HepG2 (cell line): ENCODE results near the gene ZNF414. TPM values are rescaled to one million over a fixed set of nuclear protein-coding genes. Genes with fewer than 3 reads are reported as not detected.

Experiments
- ADNP ChIP-seq: sonication (generic); formaldehyde crosslinking; IDR thresholded peaks from 2 replicates; pipeline ENCODE4 v1.4.0; 2020; ENCODE audit warnings: missing genetic modification reagents
- CHD4 ChIP-seq: fragments of 200-600 bp; sonication (generic); IDR thresholded peaks from 2 replicates; pipeline ENCODE4 v1.7.0; 2017; ENCODE audit warnings: mild to moderate bottlenecking, low read length, borderline replicate concordance
- DNMT3B ChIP-seq: conservative IDR thresholded peaks from 2 replicates; pipeline ENCODE4 v1.6.1; 2016; ENCODE audit warnings: missing biosample characterization, control low read depth
- IRX3 ChIP-seq: sonication (generic); formaldehyde crosslinking; IDR thresholded peaks from 2 replicates; pipeline ENCODE4 v1.8.1; 2023; ENCODE audit warnings: mild to moderate bottlenecking, low read depth, missing genetic modification reagents, borderline replicate concordance
- KAT7 ChIP-seq: IDR thresholded peaks from 2 replicates; pipeline ENCODE4 v1.6.1; 2018; ENCODE audit warnings: borderline replicate concordance, missing compliant biosample characterization
- SP4 ChIP-seq: sonication (generic); formaldehyde crosslinking; IDR thresholded peaks from 2 replicates; pipeline ENCODE4 v1.8.1; 2023; ENCODE audit warnings: mild to moderate bottlenecking, missing genetic modification reagents
- SRSF4 ChIP-seq: fragments of 200-400 bp; formaldehyde crosslinking; IDR thresholded peaks from one replicate; pipeline ENCODE4 v1.6.1; 2018; ENCODE audit warnings: mild to moderate bottlenecking, low read depth, low read length, moderate library complexity; ENCODE audit not compliant: poor library complexity, severe bottlenecking
- ZBTB21 ChIP-seq: sonication (generic); formaldehyde crosslinking; IDR thresholded peaks from 2 replicates; pipeline ENCODE4 v1.4.0; 2020; ENCODE audit warnings: missing genetic modification reagents
- ZNF510 ChIP-seq: sonication (generic); formaldehyde crosslinking; IDR thresholded peaks from 2 replicates; pipeline ENCODE4 v1.4.0; 2020; ENCODE audit warnings: low read depth, mild to moderate bottlenecking, missing genetic modification reagents
- ZNF746 ChIP-seq: sonication (generic); formaldehyde crosslinking; IDR thresholded peaks from 2 replicates; pipeline ENCODE4 v1.8.0; 2022; ENCODE audit warnings: mild to moderate bottlenecking, missing genetic modification reagents
- ZNF782 ChIP-seq: sonication (generic); formaldehyde crosslinking; IDR thresholded peaks from 2 replicates; pipeline ENCODE4 v1.4.0; 2020; ENCODE audit warnings: missing genetic modification reagents, mild to moderate bottlenecking, borderline replicate concordance
- polyA plus RNA-seq, 8 experiments: library from polyadenylated mRNA; depleted of rRNA in 3 of 8; stranded (reverse) in 7 of 8; unstranded in 1 of 8; fragments of >200 nt; fragmentation: Illumina TruSeq in 4 of 8; extraction: Trizol in 4 of 8; gene quantifications; 2 replicates each; pipeline versions ENCODE4 v1.2.1 to v1.2.3, GENCODE V29; 2011 to 2016; ENCODE audit warnings: low read depth in 4 of 8, missing spikeins in 1 of 8, mixed read lengths in 1 of 8; ENCODE audit not compliant: insufficient read depth in 1 of 8
- total RNA-seq, 5 experiments: library from RNA; depleted of rRNA; stranded (reverse); fragments of >200 nt; fragmentation: Illumina TruSeq; extraction: Trizol; gene quantifications; 2 replicates each; pipeline ENCODE4 v1.2.3, GENCODE V29; 2016; ENCODE audit warnings: low read depth in 1 of 5
- TF ChIP-seq, protein P1 (sequence below): sonication (generic); formaldehyde crosslinking; IDR thresholded peaks from 2 replicates; pipeline ENCODE4 v1.8.0; 2022; ENCODE audit warnings: missing genetic modification reagents, mild to moderate bottlenecking, borderline replicate concordance
- TF ChIP-seq, protein P2 (sequence below): sonication (generic); formaldehyde crosslinking; IDR thresholded peaks from 2 replicates; pipeline ENCODE4 v1.5.0; 2020; ENCODE audit warnings: mild to moderate bottlenecking, missing genetic modification reagents
- TF ChIP-seq, protein P3 (sequence below): sonication (generic); formaldehyde crosslinking; IDR thresholded peaks from 2 replicates; pipeline ENCODE4 v1.9.0; 2021; ENCODE audit warnings: missing genetic modification reagents, borderline replicate concordance
- TF ChIP-seq, protein P4 (sequence below): sonication (generic); formaldehyde crosslinking; IDR thresholded peaks from 2 replicates; pipeline ENCODE4 v1.5.0; 2020; ENCODE audit warnings: mild to moderate bottlenecking, missing genetic modification reagents

ZNF414 gene
- total and polyA plus RNA-seq, 2 of the 13 experiments (the other 11 are each of a cell fraction or from before 2014, with no cell fraction given): 2.5 to 4.0 TPM

DNA sequence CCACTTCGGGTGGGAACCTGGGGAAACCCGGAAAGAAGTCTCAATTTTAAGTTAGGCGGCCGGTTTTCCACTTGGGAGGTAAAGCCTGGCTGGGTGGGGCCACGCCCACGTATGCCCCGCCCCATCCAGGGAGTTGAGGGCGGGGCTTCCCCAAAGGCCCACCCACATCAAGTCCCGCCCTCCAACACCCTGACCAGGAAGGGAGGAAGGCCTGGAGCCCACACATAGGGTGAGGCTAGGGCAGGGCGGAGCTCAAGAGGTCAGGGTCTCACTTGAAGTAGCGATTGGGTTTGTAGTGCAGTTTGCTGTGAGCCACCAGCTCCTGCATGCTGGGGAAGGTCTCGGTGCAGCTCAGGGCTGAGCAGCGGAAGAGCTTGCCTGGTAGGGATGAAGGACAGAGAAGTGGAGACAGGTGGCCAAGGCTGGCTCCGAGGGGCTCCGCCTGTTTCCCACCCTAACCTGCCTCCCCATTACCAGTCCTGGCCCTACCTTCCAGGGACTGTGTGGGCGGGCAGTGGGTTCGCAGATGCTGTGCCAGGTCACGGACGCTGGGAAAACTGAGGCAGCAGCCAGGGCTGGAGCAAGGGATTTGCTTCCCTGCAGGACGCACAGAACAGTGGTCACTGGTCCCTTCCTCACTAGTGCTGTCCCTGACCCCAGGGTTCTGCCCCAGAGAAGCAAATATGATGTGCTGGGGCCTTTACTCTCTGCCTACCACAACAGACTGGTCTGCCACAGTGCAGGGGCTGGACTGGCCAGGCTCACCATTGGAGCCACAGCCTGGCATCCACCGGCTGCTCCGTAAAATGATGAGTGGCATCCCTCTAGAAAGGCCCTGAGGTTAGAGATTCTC is 1.6 kb downstream of the ZNF414 start (continued):
- TF ChIP-seq DNMT3B (CRISPR knock-in tag): no peak
- no peak for TF ChIP-seq SRSF4
- TF ChIP-seq, protein P1, sequence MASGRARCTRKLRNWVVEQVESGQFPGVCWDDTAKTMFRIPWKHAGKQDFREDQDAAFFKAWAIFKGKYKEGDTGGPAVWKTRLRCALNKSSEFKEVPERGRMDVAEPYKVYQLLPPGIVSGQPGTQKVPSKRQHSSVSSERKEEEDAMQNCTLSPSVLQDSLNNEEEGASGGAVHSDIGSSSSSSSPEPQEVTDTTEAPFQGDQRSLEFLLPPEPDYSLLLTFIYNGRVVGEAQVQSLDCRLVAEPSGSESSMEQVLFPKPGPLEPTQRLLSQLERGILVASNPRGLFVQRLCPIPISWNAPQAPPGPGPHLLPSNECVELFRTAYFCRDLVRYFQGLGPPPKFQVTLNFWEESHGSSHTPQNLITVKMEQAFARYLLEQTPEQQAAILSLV (CRISPR knock-in tag): no peak
- TF ChIP-seq ZNF510: no peak
- TF ChIP-seq, protein P2, sequence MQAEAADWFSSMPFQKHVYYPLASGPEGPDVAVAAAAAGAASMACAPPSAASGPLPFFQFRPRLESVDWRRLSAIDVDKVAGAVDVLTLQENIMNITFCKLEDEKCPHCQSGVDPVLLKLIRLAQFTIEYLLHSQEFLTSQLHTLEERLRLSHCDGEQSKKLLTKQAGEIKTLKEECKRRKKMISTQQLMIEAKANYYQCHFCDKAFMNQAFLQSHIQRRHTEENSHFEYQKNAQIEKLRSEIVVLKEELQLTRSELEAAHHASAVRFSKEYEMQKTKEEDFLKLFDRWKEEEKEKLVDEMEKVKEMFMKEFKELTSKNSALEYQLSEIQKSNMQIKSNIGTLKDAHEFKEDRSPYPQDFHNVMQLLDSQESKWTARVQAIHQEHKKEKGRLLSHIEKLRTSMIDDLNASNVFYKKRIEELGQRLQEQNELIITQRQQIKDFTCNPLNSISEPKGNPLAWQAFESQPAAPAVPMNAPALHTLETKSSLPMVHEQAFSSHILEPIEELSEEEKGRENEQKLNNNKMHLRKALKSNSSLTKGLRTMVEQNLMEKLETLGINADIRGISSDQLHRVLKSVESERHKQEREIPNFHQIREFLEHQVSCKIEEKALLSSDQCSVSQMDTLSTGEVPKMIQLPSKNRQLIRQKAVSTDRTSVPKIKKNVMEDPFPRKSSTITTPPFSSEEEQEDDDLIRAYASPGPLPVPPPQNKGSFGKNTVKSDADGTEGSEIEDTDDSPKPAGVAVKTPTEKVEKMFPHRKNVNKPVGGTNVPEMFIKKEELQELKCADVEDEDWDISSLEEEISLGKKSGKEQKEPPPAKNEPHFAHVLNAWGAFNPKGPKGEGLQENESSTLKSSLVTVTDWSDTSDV (CRISPR knock-in tag): no peak
- TF ChIP-seq, protein P3, sequence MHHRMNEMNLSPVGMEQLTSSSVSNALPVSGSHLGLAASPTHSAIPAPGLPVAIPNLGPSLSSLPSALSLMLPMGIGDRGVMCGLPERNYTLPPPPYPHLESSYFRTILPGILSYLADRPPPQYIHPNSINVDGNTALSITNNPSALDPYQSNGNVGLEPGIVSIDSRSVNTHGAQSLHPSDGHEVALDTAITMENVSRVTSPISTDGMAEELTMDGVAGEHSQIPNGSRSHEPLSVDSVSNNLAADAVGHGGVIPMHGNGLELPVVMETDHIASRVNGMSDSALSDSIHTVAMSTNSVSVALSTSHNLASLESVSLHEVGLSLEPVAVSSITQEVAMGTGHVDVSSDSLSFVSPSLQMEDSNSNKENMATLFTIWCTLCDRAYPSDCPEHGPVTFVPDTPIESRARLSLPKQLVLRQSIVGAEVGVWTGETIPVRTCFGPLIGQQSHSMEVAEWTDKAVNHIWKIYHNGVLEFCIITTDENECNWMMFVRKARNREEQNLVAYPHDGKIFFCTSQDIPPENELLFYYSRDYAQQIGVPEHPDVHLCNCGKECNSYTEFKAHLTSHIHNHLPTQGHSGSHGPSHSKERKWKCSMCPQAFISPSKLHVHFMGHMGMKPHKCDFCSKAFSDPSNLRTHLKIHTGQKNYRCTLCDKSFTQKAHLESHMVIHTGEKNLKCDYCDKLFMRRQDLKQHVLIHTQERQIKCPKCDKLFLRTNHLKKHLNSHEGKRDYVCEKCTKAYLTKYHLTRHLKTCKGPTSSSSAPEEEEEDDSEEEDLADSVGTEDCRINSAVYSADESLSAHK (CRISPR knock-in tag): no peak
- no peak for TF ChIP-seq ADNP (CRISPR knock-in tag)
- no peak for TF ChIP-seq ZNF782 (CRISPR knock-in tag)
- TF ChIP-seq ZNF746: no peak
- no peak for TF ChIP-seq CHD4
- TF ChIP-seq, protein P4, sequence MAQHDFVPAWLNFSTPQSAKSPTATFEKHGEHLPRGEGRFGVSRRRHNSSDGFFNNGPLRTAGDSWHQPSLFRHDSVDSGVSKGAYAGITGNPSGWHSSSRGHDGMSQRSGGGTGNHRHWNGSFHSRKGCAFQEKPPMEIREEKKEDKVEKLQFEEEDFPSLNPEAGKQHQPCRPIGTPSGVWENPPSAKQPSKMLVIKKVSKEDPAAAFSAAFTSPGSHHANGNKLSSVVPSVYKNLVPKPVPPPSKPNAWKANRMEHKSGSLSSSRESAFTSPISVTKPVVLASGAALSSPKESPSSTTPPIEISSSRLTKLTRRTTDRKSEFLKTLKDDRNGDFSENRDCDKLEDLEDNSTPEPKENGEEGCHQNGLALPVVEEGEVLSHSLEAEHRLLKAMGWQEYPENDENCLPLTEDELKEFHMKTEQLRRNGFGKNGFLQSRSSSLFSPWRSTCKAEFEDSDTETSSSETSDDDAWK (CRISPR knock-in tag): no peak
- no peak for TF ChIP-seq ZBTB21 (CRISPR knock-in tag)
- TF ChIP-seq SP4 (CRISPR knock-in tag): peak; percentile 75; the same call in 1 of the 2 replicates
- TF ChIP-seq KAT7 (CRISPR knock-in tag): no peak
- no peak for TF ChIP-seq IRX3
